Stimulated activated CD4-positive, alpha-beta T cell treated with anti-CD3 and anti-CD28 coated beads, Interleukin-15, amount 100 ng/mL, for 24 hours (primary cell): ENCODE results near the gene SCP2.
"Not testable (repeated sequence)": the region's sequence is repeated elsewhere in the genome, so short reads cannot be mapped to it uniquely, and the experiment has no call there.

Experiments used
- DNase-seq: peaks from one replicate; pipeline ENCODE4 v3.0.0-alpha.2; 2020

Gene SCP2

DNA sequence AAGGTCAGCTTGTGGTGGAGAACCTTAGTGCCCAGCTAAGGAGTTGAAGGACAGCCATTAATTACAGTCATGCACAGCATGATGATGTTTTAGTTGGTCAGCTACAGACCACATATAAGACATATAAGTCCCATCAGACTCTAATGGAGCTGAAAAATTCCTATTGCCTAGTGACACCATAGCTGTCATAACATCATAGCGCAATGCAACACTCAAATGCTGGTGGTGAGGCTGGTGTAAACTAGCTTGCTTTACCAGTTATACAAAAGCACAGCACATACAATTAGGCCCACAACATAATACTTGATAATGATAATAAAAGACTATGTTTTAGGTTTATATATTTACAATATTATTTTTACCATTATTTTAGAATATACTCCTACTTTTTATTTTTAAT lies 9.5 kb upstream of the SCP2 start:
- DNase-seq, result no peak

DNA sequence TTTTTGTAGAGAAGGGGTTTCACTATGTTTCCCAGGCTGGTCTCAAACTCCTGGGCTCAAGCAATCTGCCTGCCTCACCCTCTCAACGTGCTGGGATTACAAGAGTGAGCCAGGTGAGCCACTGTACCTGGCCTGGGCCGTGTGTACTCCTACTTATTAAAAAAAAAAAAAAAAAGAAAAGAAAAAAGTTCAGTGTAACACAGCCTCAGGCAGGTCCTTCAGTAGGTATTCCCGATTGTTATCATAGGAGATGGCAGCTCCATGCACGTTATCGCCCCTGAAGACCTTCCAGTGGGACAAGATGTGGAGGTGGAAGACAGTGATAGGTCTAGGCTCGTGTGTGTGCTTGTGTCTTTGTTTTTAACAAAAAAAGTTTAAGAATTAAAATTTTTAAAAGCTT lies 8.9 kb upstream of the SCP2 start:
- no peak for DNase-seq

- no peak for DNase-seq
Observed at GRCh38 chr1:52919051-52919722, 7.9 kb upstream of the SCP2 start.

DNA sequence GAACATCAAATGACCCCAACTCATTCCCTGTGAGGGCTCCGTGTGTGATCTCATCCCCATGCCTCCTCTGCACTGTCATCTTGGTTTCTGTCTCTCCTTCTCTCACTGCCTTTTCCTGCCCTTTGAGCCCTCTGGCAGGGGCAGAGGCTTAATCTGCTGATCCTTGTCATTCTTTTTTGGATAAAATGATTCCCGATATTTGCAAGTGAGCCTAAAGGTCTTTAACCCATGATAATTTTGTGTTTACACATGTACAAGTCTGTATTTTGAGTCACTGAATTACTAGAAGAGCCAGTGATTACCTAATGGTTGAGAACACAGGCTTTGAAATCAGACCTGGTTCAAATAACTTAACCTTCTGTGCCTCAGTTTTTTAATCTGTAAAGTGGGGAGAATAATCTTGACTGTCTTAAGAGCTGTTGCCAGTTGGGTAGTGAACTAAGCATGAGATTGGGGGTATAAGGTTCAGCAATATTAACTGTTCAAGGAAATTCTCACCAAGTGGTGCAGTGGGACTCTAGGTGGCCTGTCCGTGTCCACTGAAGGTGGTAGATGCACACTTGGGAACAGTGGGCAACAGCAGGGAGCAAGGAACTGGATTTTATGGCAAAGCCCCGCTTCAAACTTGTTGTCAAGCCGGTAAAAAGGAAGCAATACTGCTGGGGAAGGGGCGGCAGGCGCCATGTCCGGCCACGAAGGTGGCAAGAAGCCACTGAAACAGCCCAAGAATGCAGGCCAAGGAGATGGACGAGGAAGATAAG lies 7.2 kb upstream of the SCP2 start:
- DNase-seq, result no peak

DNA sequence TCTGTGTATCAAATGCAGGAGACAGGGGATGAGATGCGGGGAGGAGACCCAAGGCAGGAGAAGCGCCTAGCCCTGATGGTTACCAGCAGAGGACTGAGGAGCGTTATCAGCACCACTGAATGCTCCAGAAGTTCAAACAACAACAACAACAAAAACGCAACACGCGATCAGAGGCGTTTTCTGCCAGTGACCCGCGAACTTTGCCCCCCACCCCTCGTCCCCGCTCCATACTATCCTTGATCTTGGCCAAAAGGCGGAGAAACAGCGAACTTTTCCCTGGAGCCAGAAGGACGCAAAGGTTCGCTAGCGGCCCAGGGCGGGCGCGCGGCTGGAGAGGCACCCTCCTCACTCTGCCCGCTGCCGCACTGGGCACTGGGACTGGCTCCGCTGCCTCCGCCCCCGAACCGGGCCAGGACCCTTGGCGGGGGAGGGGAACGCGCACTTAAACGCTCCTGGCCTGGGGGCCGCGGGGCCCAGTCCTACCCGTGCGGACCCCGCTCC lies 6.2 kb upstream of the SCP2 start:
- no peak for DNase-seq

GRCh38 chr1:52925571-52926005 lies 1.5 kb upstream of the SCP2 start:
- no peak for DNase-seq

DNA sequence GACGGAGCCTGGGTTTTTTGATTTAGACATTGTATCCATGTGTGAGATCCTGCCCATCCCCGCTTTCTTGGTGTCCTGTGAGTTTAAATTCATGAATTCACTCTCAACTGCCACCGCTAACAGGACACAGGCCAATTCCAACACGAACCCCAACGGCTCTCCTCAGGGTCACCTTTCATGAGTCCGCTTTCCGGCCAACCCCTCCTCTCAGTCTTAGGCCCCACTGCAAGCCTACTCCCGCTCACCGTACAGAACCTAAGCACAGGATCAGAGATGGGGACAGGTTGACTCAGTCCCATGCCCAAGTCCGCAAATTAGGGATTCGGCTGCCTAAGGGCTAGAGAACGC lies 238 bp upstream of the SCP2 start:
- DNase-seq, result no peak

GRCh38 chr1:52928015-52928404 lies 934 bp downstream of the SCP2 start:
- no peak for DNase-seq

- no peak for DNase-seq
Observed at GRCh38 chr1:52929019-52929418, 1.9 kb downstream of the SCP2 start.

GRCh38 chr1:52937433-52938182 lies 10.5 kb downstream of the SCP2 start:
- no peak for DNase-seq

DNA sequence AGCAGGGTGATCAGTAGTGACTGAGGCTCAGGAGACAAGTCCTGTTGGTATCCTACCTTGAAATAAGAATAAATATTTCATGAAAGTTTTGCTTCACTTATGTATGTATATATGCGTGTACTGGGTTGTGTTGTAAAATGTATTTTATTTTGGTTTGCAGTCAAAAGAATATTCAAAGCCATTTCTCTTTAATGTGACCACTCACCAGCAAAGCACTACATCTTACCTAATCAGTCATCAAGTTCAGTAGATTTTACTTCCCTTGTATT lies 11.0 kb downstream of the SCP2 start:
- DNase-seq, result no peak

DNA sequence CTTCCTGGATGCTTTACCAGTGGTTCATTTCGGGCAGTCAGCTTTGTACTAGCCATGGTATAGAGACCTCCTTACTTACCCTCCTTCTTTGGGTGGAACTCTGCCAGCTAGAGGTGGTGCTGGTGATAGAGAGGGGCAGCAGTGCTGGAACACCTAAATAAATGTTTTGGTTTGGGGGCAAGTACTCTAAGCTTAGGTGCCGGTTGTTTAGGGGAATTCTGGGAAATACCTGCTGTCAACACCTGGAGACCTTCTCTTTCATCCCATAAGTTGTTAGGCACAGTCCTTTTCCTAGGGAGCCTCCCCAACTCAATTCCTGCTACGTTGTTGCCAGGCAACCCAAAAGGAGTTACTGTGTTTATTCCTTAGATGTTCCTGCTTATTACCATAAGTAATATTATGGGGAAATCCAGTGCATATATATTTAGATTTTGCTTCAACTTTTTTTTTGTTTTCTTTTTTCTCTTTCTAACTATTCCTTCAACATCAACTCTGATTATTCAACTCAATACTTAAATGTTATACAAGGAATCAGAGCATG lies 16.9 kb downstream of the SCP2 start:
- DNase-seq, result no peak

GRCh38 chr1:52944566-52944965 lies 17.5 kb downstream of the SCP2 start:
- DNase-seq, result no peak

GRCh38 chr1:52947490-52947889 lies 20.4 kb downstream of the SCP2 start:
- DNase-seq, result no peak

GRCh38 chr1:52949602-52950001 lies 22.5 kb downstream of the SCP2 start:
- DNase-seq, result not testable (repeated sequence)

GRCh38 chr1:52952112-52952511 lies 25.0 kb downstream of the SCP2 start:
- DNase-seq, result no peak

DNA sequence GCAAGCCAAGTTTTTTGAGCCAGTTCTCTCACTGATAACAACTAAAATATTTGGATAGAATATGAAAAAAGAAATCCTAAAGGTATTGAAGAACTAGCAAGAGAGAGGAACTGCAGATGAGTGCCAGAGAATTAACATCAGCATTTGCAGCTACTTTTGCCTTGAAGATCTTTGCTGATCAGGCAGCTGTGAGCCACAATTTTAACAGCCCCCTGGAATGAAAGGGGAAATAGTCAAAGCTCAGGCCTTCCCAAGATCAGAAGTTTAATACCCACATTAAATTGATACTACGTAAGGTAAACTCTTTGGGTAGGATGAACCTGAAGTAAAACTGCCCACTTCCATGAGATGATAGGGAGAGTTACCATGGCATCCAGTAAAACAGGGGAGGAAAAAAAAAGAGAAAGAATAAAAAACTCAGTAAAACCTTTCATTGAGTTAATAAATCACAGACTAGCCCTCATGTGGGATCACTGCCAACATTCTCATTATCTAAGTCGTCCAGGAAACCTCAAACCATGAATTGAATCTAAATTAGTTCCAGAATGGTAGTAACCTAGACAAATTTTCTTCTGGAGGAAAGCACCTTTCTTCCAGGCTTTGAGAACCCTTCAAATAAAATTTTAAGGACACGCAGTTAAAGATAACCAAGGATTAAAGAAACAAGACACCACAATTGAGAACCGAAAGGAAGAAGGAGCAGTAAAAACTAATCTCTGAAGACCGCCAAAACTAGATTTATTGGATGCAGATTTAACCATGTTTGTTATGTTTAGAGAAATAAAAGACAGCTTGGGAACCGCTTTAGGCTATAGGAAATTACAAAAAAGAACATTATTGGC lies 28.3 kb downstream of the SCP2 start:
- no peak for DNase-seq

DNA sequence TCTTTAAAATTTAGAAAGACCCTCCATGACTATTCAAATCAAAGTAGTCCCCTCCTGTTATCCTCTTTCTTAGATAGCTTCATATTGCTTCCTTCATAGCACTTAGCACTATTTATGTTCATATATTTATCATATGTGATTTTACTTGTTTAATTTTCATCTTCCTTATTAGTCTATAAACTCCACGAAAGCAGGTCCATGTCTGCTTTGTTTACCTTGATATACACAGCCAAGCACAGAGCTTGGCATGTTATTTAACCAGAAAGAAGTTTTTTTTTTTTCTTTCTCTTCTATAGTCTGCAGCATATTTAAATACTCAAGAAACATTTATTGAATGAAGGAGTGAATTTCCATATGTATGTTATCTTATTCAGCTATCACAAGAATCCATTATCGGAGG lies 36.0 kb downstream of the SCP2 start:
- no peak for DNase-seq

DNA sequence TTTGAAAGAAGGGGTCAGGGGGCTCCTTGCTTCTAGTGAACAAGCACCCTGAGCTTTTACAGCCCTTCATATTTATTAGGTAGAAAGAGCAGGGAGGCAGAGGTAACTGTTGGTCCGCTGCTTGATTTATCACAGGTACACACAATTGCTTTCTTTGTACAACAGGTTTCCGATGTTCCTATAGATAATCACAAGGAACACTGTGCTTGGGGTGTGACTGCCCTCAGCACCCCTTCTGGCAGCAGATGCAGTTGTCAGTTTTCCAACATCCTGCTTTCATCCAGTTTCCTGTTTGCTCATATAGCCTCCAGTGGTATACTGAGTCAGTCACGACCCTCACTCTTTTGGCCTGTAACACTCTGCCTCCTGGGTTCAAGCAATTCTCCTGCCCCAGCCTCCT lies 40.6 kb downstream of the SCP2 start:
- DNase-seq, result no peak

DNA sequence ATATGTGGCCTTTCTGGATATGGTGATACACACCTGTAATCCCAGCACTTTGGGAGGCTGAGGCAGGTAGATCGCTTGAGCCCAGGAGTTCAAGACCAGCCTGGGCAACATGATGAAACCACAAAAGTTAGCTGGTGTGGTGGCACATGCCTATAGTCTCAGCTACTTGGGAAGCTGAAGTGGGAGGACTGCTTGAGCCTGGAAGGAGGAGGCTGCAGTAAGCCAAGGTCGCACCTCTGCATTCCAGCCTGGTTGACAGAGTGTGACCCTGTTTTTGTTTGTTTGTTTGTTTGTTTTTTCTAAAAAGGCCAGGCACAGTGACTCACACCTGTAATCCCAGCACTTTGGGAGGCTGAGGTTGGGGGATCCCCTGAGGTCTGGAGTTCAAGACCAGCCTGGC lies 42.2 kb downstream of the SCP2 start:
- DNase-seq, result not testable (repeated sequence)

GRCh38 chr1:52970149-52970548 lies 43.1 kb downstream of the SCP2 start:
- DNase-seq, result no peak

DNA sequence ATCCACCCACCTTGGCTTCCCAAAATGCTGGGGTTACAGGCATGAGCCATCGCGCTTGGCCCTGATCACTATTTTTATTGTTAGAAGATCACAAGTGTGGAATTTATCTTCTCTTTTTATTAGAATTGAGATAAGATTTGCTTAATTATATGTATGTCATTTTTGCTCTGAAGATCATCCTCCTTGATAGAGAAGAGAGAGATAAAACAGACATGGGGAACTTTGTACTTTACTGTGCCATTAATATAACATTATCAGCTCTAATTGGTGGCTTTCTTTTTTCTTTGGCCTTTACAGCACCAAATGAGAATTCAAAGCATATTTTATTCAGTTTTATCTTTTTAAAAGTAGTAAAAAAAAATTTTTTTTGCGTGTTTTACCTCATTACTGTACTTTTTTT lies 46.8 kb downstream of the SCP2 start:
- no peak for DNase-seq
